ENCODE measurements around the gene SLC6A8.

DNA sequence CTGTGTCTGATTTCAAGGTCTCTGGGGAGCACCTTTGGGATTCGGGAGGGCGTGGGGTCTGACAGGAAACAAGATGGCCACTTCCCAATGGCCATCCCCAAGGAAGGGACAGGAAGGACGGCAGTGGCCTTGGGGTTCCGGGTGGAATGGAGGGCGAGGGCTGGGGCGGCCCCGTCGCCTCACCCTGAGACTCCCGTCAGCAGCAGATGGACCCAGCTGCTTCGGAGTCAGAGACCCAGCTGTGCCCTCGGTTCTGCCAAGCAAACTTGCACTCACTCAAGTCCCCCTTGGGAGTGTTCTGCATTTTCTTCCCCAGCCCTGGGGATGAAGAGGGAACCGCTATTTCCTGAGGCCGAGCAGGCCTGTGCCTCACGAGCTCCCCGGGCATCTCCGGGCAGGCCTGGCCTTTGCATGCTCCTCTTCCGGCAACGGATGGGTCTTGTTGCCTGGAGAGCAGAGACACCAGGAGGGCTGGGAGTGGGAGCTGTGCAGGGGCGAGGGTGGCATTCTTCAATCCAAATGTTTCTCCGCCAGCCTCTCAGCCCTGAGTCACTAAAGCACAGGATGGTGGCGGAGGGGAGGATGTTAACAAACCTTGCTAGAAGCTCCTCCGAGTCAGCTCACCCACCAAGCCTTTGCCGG lies 47.6 kb upstream of the SLC6A8 start:
- TF ChIP-seq, protein P1, sequence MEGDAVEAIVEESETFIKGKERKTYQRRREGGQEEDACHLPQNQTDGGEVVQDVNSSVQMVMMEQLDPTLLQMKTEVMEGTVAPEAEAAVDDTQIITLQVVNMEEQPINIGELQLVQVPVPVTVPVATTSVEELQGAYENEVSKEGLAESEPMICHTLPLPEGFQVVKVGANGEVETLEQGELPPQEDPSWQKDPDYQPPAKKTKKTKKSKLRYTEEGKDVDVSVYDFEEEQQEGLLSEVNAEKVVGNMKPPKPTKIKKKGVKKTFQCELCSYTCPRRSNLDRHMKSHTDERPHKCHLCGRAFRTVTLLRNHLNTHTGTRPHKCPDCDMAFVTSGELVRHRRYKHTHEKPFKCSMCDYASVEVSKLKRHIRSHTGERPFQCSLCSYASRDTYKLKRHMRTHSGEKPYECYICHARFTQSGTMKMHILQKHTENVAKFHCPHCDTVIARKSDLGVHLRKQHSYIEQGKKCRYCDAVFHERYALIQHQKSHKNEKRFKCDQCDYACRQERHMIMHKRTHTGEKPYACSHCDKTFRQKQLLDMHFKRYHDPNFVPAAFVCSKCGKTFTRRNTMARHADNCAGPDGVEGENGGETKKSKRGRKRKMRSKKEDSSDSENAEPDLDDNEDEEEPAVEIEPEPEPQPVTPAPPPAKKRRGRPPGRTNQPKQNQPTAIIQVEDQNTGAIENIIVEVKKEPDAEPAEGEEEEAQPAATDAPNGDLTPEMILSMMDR (IDR thresholded peaks at IDR 0.05): no peak
- no peak for TF ChIP-seq EP300 (IDR thresholded peaks at IDR 0.05)
